Smooth muscle cell (in vitro differentiated cells): ENCODE measurements around the gene SSR4. TPM values are rescaled to one million over a fixed set of nuclear protein-coding genes. Genes with fewer than 3 reads are reported as not detected.
A peak's percentile ranks its signal among the peaks of the same experiment; 100 is the strongest.

ENCODE experiments used
- DNase-seq: peaks from one replicate; lab custom pipeline; 2025; ENCODE audit not compliant: unreplicated experiment; lab: John Stamatoyannopoulos, UW
- H2AFZ ChIP-seq: fragments of 200-600 bp; sonication (generic); 2 replicates; pipeline ENCODE4 v1.6.0; 2016; ENCODE audit warnings: antibody characterized with exemption, low read depth, mild to moderate bottlenecking
- H3F3A ChIP-seq: fragments of 200-600 bp; sonication (generic); 2 replicates; pipeline ENCODE4 v1.6.0; 2017; ENCODE audit warnings: antibody characterized with exemption, low read depth
- H3K27ac ChIP-seq: fragments of 200-600 bp; sonication (generic); 2 replicates; pipeline ENCODE4 v1.5.1; 2016; ENCODE audit warnings: low read depth, mild to moderate bottlenecking
- H3K27me3 ChIP-seq: fragments of 200-600 bp; sonication (generic); 2 replicates; pipeline ENCODE4 v1.6.1; 2016; ENCODE audit warnings: low read depth, mild to moderate bottlenecking
- H3K36me3 ChIP-seq: fragments of 200-600 bp; sonication (generic); 2 replicates; pipeline ENCODE4 v1.5.1; 2016; ENCODE audit warnings: low read depth
- H3K4me1 ChIP-seq: fragments of 200-600 bp; sonication (generic); 2 replicates; pipeline ENCODE4 v1.5.1; 2016; ENCODE audit warnings: low read depth
- H3K4me2 ChIP-seq: fragments of 200-600 bp; sonication (generic); 2 replicates; pipeline ENCODE4 v1.6.0; 2016; ENCODE audit warnings: mild to moderate bottlenecking
- H3K4me3 ChIP-seq: fragments of 200-600 bp; sonication (generic); 2 replicates; pipeline ENCODE4 v1.5.1; 2016; ENCODE audit warnings: mild to moderate bottlenecking
- H3K79me2 ChIP-seq: fragments of 200-600 bp; sonication (generic); 2 replicates; pipeline ENCODE4 v1.6.0; 2016; ENCODE audit warnings: low read depth, mild to moderate bottlenecking
- H3K9ac ChIP-seq: fragments of 200-600 bp; sonication (generic); 2 replicates; pipeline ENCODE4 v1.6.0; 2016; ENCODE audit warnings: low read depth
- H3K9me3 ChIP-seq: fragments of 200-600 bp; sonication (generic); replicated peaks from 2 replicates; pipeline ENCODE4 v1.5.1; 2016; ENCODE audit warnings: low read depth
- H4K20me1 ChIP-seq: fragments of 200-600 bp; sonication (generic); 2 replicates; pipeline ENCODE4 v1.6.0; 2016; ENCODE audit warnings: low read depth
- WGBS: methylation state at CpG from one replicate; pipeline ENCODE4 v1.1.7; 2016; ENCODE audit warnings: low lambda C conversion rate; 5-methylcytosine and 5-hydroxymethylcytosine counted together
- polyA plus RNA-seq: library from polyadenylated mRNA; unstranded; fragments of >200 nt; fragmentation: Nextera tagmentation; extraction: Ambion mirVana; gene quantifications from 2 replicates; pipeline ENCODE4 v1.2.1, GENCODE V29; 2016
- total RNA-seq: library from RNA; depleted of rRNA; stranded (reverse); fragments of >200 nt; gene quantifications from 2 replicates; pipeline ENCODE4 v1.2.3, GENCODE V29; 2014
- TF ChIP-seq, protein P1 (sequence below): fragments of 200-600 bp; sonication (generic); IDR thresholded peaks from 2 replicates; pipeline ENCODE4 v1.5.1; 2017; ENCODE audit warnings: borderline replicate concordance, mild to moderate bottlenecking, antibody characterized with exemption; ENCODE audit not compliant: insufficient read depth, poor library complexity, severe bottlenecking

The SSR4 gene
- total and polyA plus RNA-seq, 2 experiments from 2014 or later = 443 to 677 TPM

GRCh38 chrX:153765138-153766079 is 29.1 kb upstream of the SSR4 start:
- H2AFZ ChIP-seq = no peak overlapping the region
- no peaks in the 10 kb centered on the region for H4K20me1 ChIP-seq
- no peaks in the 10 kb centered on the region for H3K4me1 ChIP-seq
- no peaks in the 10 kb centered on the region for H3K36me3 ChIP-seq
- peak overlapping the region; percentile 87 for H3K4me2 ChIP-seq
- peak overlapping the region; percentile 38 for H3K4me3 ChIP-seq
- no peaks in the 10 kb centered on the region for H3F3A ChIP-seq
- H3K9ac ChIP-seq = peak overlapping the region; percentile 47
- no peak for DNase-seq
- H3K27me3 ChIP-seq = no peaks in the 10 kb centered on the region
- WGBS = 68% methylated on average over 17 of the region's 27 CpGs
- TF ChIP-seq, protein P1, sequence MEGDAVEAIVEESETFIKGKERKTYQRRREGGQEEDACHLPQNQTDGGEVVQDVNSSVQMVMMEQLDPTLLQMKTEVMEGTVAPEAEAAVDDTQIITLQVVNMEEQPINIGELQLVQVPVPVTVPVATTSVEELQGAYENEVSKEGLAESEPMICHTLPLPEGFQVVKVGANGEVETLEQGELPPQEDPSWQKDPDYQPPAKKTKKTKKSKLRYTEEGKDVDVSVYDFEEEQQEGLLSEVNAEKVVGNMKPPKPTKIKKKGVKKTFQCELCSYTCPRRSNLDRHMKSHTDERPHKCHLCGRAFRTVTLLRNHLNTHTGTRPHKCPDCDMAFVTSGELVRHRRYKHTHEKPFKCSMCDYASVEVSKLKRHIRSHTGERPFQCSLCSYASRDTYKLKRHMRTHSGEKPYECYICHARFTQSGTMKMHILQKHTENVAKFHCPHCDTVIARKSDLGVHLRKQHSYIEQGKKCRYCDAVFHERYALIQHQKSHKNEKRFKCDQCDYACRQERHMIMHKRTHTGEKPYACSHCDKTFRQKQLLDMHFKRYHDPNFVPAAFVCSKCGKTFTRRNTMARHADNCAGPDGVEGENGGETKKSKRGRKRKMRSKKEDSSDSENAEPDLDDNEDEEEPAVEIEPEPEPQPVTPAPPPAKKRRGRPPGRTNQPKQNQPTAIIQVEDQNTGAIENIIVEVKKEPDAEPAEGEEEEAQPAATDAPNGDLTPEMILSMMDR = no peak
- H3K9me3 ChIP-seq = no peaks in the 10 kb centered on the region
- H3K79me2 ChIP-seq = no peaks in the 10 kb centered on the region
- H3K27ac ChIP-seq = peak overlapping the region; percentile 73

- TF ChIP-seq, protein P1 = no peak
- H3K9ac ChIP-seq = peak overlapping the region; percentile 47
- peak overlapping the region; percentile 87 for H3K4me2 ChIP-seq
- no peak for DNase-seq
- no peaks in the 10 kb centered on the region for H3K27me3 ChIP-seq
- H4K20me1 ChIP-seq = no peaks in the 10 kb centered on the region
- H3K4me1 ChIP-seq = no peaks in the 10 kb centered on the region
- no peaks in the 10 kb centered on the region for H3K9me3 ChIP-seq
- no peaks in the 10 kb centered on the region for H3K79me2 ChIP-seq
- 59% methylated on average over 14 of the region's 21 CpGs for WGBS
- no peaks in the 10 kb centered on the region for H3K36me3 ChIP-seq
- H3K4me3 ChIP-seq = peak overlapping the region; percentile 38
- H3K27ac ChIP-seq = peak overlapping the region; percentile 73
- no peak overlapping the region for H2AFZ ChIP-seq
- no peaks in the 10 kb centered on the region for H3F3A ChIP-seq
These were observed 28.2 kb upstream of the SSR4 start for GRCh38 chrX:153766098-153766817.

GRCh38 chrX:153766871-153767673 is 27.4 kb upstream of the SSR4 start:
- Histone ChIP-seq H3F3A (no peaks in the 10 kb centered on the region), H3K27me3 (no peaks in the 10 kb centered on the region), H3K36me3 (no peaks in the 10 kb centered on the region), H3K4me2 (no peak overlapping the region), H3K79me2 (no peaks in the 10 kb centered on the region), H4K20me1 (no peaks in the 10 kb centered on the region), H2AFZ (no peak overlapping the region), H3K27ac (no peak overlapping the region), H3K9me3 (no peaks in the 10 kb centered on the region), H3K4me3 (no peak overlapping the region), H3K9ac (no peak overlapping the region), H3K4me1 (no peaks in the 10 kb centered on the region)
- 91% methylated on average over 40 of the region's 56 CpGs for WGBS
- no peak for DNase-seq
- TF ChIP-seq, protein P1 = no peak
